Smooth muscle cell (in vitro differentiated cells): ENCODE data around the gene CHST10. TPM values are rescaled to one million over a fixed set of nuclear protein-coding genes. Genes with fewer than 3 reads are reported as not detected.

Experiments used
- DNase-seq: peaks from one replicate; lab custom pipeline; 2025; ENCODE audit not compliant: unreplicated experiment; lab: John Stamatoyannopoulos, UW
- H2AFZ ChIP-seq: fragments of 200-600 bp; sonication (generic); 2 replicates; pipeline ENCODE4 v1.6.0; 2016; ENCODE audit warnings: antibody characterized with exemption, low read depth, mild to moderate bottlenecking
- H3F3A ChIP-seq: fragments of 200-600 bp; sonication (generic); 2 replicates; pipeline ENCODE4 v1.6.0; 2017; ENCODE audit warnings: antibody characterized with exemption, low read depth
- H3K27ac ChIP-seq: fragments of 200-600 bp; sonication (generic); 2 replicates; pipeline ENCODE4 v1.5.1; 2016; ENCODE audit warnings: low read depth, mild to moderate bottlenecking
- H3K27me3 ChIP-seq: fragments of 200-600 bp; sonication (generic); 2 replicates; pipeline ENCODE4 v1.6.1; 2016; ENCODE audit warnings: low read depth, mild to moderate bottlenecking
- H3K36me3 ChIP-seq: fragments of 200-600 bp; sonication (generic); 2 replicates; pipeline ENCODE4 v1.5.1; 2016; ENCODE audit warnings: low read depth
- H3K4me1 ChIP-seq: fragments of 200-600 bp; sonication (generic); 2 replicates; pipeline ENCODE4 v1.5.1; 2016; ENCODE audit warnings: low read depth
- H3K4me2 ChIP-seq: fragments of 200-600 bp; sonication (generic); 2 replicates; pipeline ENCODE4 v1.6.0; 2016; ENCODE audit warnings: mild to moderate bottlenecking
- H3K4me3 ChIP-seq: fragments of 200-600 bp; sonication (generic); 2 replicates; pipeline ENCODE4 v1.5.1; 2016; ENCODE audit warnings: mild to moderate bottlenecking
- H3K79me2 ChIP-seq: fragments of 200-600 bp; sonication (generic); 2 replicates; pipeline ENCODE4 v1.6.0; 2016; ENCODE audit warnings: low read depth, mild to moderate bottlenecking
- H3K9ac ChIP-seq: fragments of 200-600 bp; sonication (generic); 2 replicates; pipeline ENCODE4 v1.6.0; 2016; ENCODE audit warnings: low read depth
- H3K9me3 ChIP-seq: fragments of 200-600 bp; sonication (generic); replicated peaks from 2 replicates; pipeline ENCODE4 v1.5.1; 2016; ENCODE audit warnings: low read depth
- H4K20me1 ChIP-seq: fragments of 200-600 bp; sonication (generic); 2 replicates; pipeline ENCODE4 v1.6.0; 2016; ENCODE audit warnings: low read depth
- CTCF ChIP-seq: fragments of 200-600 bp; sonication (generic); IDR thresholded peaks from 2 replicates; pipeline ENCODE4 v1.5.1; 2017; ENCODE audit warnings: borderline replicate concordance, mild to moderate bottlenecking, antibody characterized with exemption; ENCODE audit not compliant: insufficient read depth, poor library complexity, severe bottlenecking
- WGBS: methylation state at CpG from one replicate; pipeline ENCODE4 v1.1.7; 2016; ENCODE audit warnings: low lambda C conversion rate; 5-methylcytosine and 5-hydroxymethylcytosine counted together
- polyA plus RNA-seq: library from polyadenylated mRNA; unstranded; fragments of >200 nt; fragmentation: Nextera tagmentation; extraction: Ambion mirVana; gene quantifications from 2 replicates; pipeline ENCODE4 v1.2.1, GENCODE V29; 2016
- total RNA-seq: library from RNA; depleted of rRNA; stranded (reverse); fragments of >200 nt; gene quantifications from 2 replicates; pipeline ENCODE4 v1.2.3, GENCODE V29; 2014

CHST10 gene
- total and polyA plus RNA-seq, 2 experiments from 2014 or later, result 8.9 to 9.5 TPM

GRCh38 chr2:100426384-100426720 lies 8.9 kb upstream of the CHST10 start:
- Histone ChIP-seq H3K9me3 (no peaks in the 10 kb centered on the region), H3K36me3 (no peaks in the 10 kb centered on the region), H3K4me3 (no peak overlapping the region), H3F3A (no peaks in the 10 kb centered on the region), H3K4me2 (no peak overlapping the region), H3K27ac (no peak overlapping the region), H3K27me3 (no peaks in the 10 kb centered on the region), H3K79me2 (no peaks in the 10 kb centered on the region), H3K4me1 (no peaks in the 10 kb centered on the region), H3K9ac (no peak overlapping the region), H2AFZ (no peak overlapping the region), H4K20me1 (no peaks in the 10 kb centered on the region)
- 90% methylated on average over 18 of the region's 18 CpGs for WGBS
- no peak for DNase-seq
- TF ChIP-seq CTCF, result no peak

GRCh38 chr2:100425573-100426383 lies 8.3 kb upstream of the CHST10 start:
- no peak overlapping the region for H3K27ac ChIP-seq
- H3K4me1 ChIP-seq, result no peaks in the 10 kb centered on the region
- H3K79me2 ChIP-seq, result no peaks in the 10 kb centered on the region
- H3F3A ChIP-seq, result no peaks in the 10 kb centered on the region
- H3K27me3 ChIP-seq, result no peaks in the 10 kb centered on the region
- H3K4me3 ChIP-seq, result no peak overlapping the region
- 93% methylated on average over 15 of the region's 15 CpGs for WGBS
- no peak for DNase-seq
- no peaks in the 10 kb centered on the region for H3K9me3 ChIP-seq
- no peak overlapping the region for H3K9ac ChIP-seq
- no peak for TF ChIP-seq CTCF
- no peaks in the 10 kb centered on the region for H4K20me1 ChIP-seq
- no peak overlapping the region for H3K4me2 ChIP-seq
- H3K36me3 ChIP-seq, result no peaks in the 10 kb centered on the region
- H2AFZ ChIP-seq, result no peak overlapping the region

GRCh38 chr2:100425107-100425506 lies 7.6 kb upstream of the CHST10 start:
- no peaks in the 10 kb centered on the region for H3K4me1 ChIP-seq
- no peaks in the 10 kb centered on the region for H4K20me1 ChIP-seq
- TF ChIP-seq CTCF, result no peak
- H3K4me2 ChIP-seq, result no peak overlapping the region
- no peaks in the 10 kb centered on the region for H3K27me3 ChIP-seq
- no peaks in the 10 kb centered on the region for H3K79me2 ChIP-seq
- no peak overlapping the region for H3K27ac ChIP-seq
- DNase-seq, result no peak
- no peak overlapping the region for H3K4me3 ChIP-seq
- no peaks in the 10 kb centered on the region for H3K9me3 ChIP-seq
- WGBS, result 95% methylated on average over 4 of the region's 4 CpGs
- H3F3A ChIP-seq, result no peaks in the 10 kb centered on the region
- H3K36me3 ChIP-seq, result no peaks in the 10 kb centered on the region
- no peak overlapping the region for H3K9ac ChIP-seq
- H2AFZ ChIP-seq, result no peak overlapping the region

GRCh38 chr2:100424277-100424875 lies 6.9 kb upstream of the CHST10 start:
- H3K4me1 ChIP-seq, result no peaks in the 10 kb centered on the region
- H3F3A ChIP-seq, result no peaks in the 10 kb centered on the region
- H3K27ac ChIP-seq, result no peak overlapping the region
- H3K27me3 ChIP-seq, result no peaks in the 10 kb centered on the region
- H3K9me3 ChIP-seq, result no peaks in the 10 kb centered on the region
- no peak for DNase-seq
- no peaks in the 10 kb centered on the region for H4K20me1 ChIP-seq
- no peaks in the 10 kb centered on the region for H3K79me2 ChIP-seq
- no peak overlapping the region for H3K4me3 ChIP-seq
- WGBS, result 82% methylated on average over 4 of the region's 4 CpGs
- H3K36me3 ChIP-seq, result no peaks in the 10 kb centered on the region
- no peak for TF ChIP-seq CTCF
- no peak overlapping the region for H3K9ac ChIP-seq
- no peak overlapping the region for H3K4me2 ChIP-seq
- H2AFZ ChIP-seq, result no peak overlapping the region
